ENCODE results near the gene NEGR1. TPM values are rescaled to one million over a fixed set of nuclear protein-coding genes. Genes with fewer than 3 reads are reported as not detected.

Gene NEGR1
- total RNA-seq, 4 donors from 2014 or later, result 4.1 to 12.4 (median 10.2) TPM

GRCh38 chr1:72003092-72003491 lies 279.2 kb downstream of the NEGR1 start:
- intact Hi-C loops (cut with DNase I), result no loop called here
- Histone ChIP-seq H3K4me1 (peaks cover 5 to 7% of the 10 kb centered on the region in 2 donors), H3K4me3 (replicated peaks in 1 of 3) (no peak overlapping the region), H3K27me3 (no peaks in the 10 kb centered on the region), H3K9me3 (no peaks in the 10 kb centered on the region), H3K36me3 (no peaks in the 10 kb centered on the region), H3K27ac (no peak overlapping the region)
- no peak for TF ChIP-seq CTCF (IDR thresholded peaks at IDR 0.05)
- no peak for TF ChIP-seq POLR2A (IDR thresholded peaks at IDR 0.05)
- DNase-seq, result no peak
- WGBS, 2 donors, result 37 to 43% methylated on average over 3 of the region's 3 CpGs

- TF ChIP-seq POLR2A (IDR thresholded peaks at IDR 0.05) (no peak), CTCF (IDR thresholded peaks at IDR 0.05) (no peak)
- DNase-seq, result no peak
- Histone ChIP-seq H3K4me1 (peaks cover 5 to 7% of the 10 kb centered on the region in 2 donors), H3K36me3 (no peaks in the 10 kb centered on the region), H3K27me3 (no peaks in the 10 kb centered on the region), H3K27ac (no peak overlapping the region), H3K4me3 (replicated peaks in 1 of 3) (no peak overlapping the region), H3K9me3 (no peaks in the 10 kb centered on the region)
- 86 to 89% methylated on average over 4 of the region's 4 CpGs for WGBS, 2 donors
- intact Hi-C loops (cut with DNase I), result no loop called here
Observed at GRCh38 chr1:72000809-72001208, 281.5 kb downstream of the NEGR1 start.

- no peaks in the 10 kb centered on the region for H3K4me1 ChIP-seq
- H3K4me3 ChIP-seq (replicated peaks in 1 of 3), result no peak overlapping the region
- no peak for TF ChIP-seq POLR2A (IDR thresholded peaks at IDR 0.05)
- TF ChIP-seq CTCF (IDR thresholded peaks at IDR 0.05), result no peak
- H3K27ac ChIP-seq, result no peak overlapping the region
- no peak for DNase-seq
- intact Hi-C loops (cut with DNase I), result no loop called here
- no peaks in the 10 kb centered on the region for H3K9me3 ChIP-seq
- no peaks in the 10 kb centered on the region for H3K36me3 ChIP-seq
- H3K27me3 ChIP-seq, result no peaks in the 10 kb centered on the region
- 91% methylated on average over 3 of the region's 3 CpGs for WGBS, 2 donors
Observed at GRCh38 chr1:71994646-71995045, 287.7 kb downstream of the NEGR1 start.

GRCh38 chr1:71987181-71987580 lies 295.2 kb downstream of the NEGR1 start:
- Histone ChIP-seq H3K4me1 (no peaks in the 10 kb centered on the region), H3K4me3 (replicated peaks in 1 of 3) (no peak overlapping the region), H3K36me3 (no peaks in the 10 kb centered on the region), H3K27ac (no peak overlapping the region), H3K27me3 (no peaks in the 10 kb centered on the region), H3K9me3 (no peaks in the 10 kb centered on the region)
- TF ChIP-seq POLR2A (IDR thresholded peaks at IDR 0.05) (no peak), CTCF (IDR thresholded peaks at IDR 0.05) (no peak)
- intact Hi-C loops (cut with DNase I), result no loop called here
- 75 to 80% methylated on average over 6 of the region's 6 CpGs for whole genome bisulfite sequencing, 2 donors
- DNase-seq, result no peak

- intact Hi-C loops (cut with DNase I), result no loop called here
- Histone ChIP-seq H3K4me1 (no peaks in the 10 kb centered on the region), H3K27ac (no peak overlapping the region), H3K36me3 (no peaks in the 10 kb centered on the region), H3K27me3 (no peaks in the 10 kb centered on the region), H3K9me3 (no peaks in the 10 kb centered on the region), H3K4me3 (replicated peaks in 1 of 3) (no peak overlapping the region)
- 46 to 53% methylated on average over 3 of the region's 3 CpGs for WGBS, 2 donors
- TF ChIP-seq CTCF (IDR thresholded peaks at IDR 0.05) (no peak), POLR2A (IDR thresholded peaks at IDR 0.05) (no peak)
- DNase-seq, result no peak
Observed at GRCh38 chr1:71986160-71986559, 296.2 kb downstream of the NEGR1 start.

Measured in thyroid gland (tissue), 4 donors.